Cerebellar nuclear complex (tissue), 1 donor: ENCODE data around the gene CSPG4.
A peak's percentile ranks its signal among the peaks of the same experiment; 100 is the strongest.
"Not testable (repeated sequence)": the region's sequence is repeated elsewhere in the genome, so short reads cannot be mapped to it uniquely, and the experiment has no call there.

Experiments
- DNase-seq, 2 experiments: peaks; one replicate each; lab custom pipeline; 2025; lab: John Stamatoyannopoulos, UW

The CSPG4 gene

DNA sequence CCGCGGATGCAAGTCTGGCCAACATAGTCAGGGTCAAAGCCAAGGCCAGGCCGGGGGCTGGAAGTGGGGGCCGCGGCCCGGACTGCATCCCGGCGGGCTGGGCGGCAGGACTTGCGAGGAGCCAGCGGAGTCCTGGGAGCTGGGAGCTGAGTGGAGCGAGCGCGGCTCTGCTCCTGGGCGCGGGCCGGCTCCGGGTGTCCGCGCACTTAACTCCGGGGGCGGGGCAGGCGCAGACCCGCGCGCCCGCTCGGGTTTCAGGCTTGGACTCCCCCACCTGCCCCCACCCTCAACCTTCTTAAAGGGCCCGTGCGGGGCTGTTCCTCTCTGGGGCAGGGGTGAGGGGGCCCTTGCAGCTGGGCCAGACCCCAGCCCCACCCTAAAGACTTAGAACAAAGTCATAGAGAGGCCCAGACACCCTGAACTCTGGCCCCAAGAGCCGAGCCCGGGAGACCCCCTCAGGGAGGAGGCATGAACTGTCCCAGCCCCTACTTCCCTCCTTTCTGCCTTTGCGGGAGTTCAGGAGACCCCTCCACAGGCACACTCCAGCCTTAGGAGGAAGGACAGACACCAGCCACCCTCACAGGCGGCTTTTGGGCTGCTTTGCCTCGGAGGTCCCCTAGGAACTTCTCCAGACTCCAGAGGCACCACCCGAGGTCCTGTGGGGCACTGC lies at the start of gene CSPG4:
CSPG4 (minus strand) TSS at position 181 of the 670 bp plus-strand sequence; CDS start at position 88, 93 bp downstream.
- DNase-seq: no peak

GRCh38 chr15:75762357-75762718 lies 49.7 kb upstream of the CSPG4 start:
- not testable (repeated sequence) for DNase-seq

GRCh38 chr15:75761446-75762356 lies 49.1 kb upstream of the CSPG4 start:
- DNase-seq: no peak

DNA sequence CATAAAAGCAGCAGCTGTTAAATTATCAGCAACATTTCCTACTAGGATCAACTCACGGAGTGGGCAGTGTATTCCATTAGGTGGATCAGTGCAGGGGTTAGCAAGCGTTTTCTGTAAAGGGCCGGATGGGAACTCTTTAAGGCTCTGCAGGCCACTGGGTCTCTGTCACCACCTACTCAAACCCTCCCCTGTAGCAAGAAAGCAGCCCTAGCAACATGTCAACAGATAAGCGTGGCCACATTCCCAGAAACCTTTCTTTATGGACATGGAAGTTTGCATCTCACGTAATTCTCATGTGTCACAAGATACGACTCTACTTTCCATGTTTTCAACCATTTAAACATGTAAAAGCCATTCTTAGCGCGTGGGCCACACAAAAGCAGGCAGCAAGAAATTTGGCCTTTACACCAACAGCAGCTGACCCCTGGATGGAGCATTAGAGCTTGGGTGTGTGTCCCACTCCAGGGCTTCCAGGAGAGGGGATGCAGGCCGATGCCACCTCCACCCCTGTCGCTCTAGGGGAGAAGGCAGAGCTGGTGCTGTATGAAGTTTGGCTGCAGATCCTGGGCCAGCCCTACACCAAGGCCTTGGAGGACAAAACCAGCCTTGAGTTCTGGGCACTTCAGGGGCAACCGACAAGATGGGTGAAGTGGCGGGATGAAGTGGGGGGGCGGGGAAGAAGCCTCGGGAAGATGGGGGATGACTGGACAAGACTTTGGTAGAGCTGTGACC lies 48.2 kb upstream of the CSPG4 start:
- no peak for DNase-seq

DNA sequence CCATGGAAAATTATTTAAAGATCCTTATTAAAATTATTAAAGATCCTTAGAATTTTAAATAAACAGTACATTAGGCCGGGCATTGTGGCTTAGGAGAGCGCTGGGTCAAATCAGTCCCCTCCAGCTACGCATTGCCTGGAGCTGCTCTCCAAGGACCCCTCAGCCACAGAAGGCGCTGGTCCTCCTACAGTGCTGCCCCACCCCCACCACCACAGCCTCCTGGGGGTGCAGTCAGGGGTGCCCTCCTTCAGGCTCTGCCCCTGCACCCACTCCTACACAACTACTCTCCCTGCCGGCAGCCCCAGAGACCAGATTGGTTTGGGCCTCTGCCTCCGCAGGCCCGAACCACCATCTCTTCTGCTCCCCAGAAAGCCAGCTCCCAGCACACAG lies 47.5 kb upstream of the CSPG4 start:
- not testable (repeated sequence) for DNase-seq

DNA sequence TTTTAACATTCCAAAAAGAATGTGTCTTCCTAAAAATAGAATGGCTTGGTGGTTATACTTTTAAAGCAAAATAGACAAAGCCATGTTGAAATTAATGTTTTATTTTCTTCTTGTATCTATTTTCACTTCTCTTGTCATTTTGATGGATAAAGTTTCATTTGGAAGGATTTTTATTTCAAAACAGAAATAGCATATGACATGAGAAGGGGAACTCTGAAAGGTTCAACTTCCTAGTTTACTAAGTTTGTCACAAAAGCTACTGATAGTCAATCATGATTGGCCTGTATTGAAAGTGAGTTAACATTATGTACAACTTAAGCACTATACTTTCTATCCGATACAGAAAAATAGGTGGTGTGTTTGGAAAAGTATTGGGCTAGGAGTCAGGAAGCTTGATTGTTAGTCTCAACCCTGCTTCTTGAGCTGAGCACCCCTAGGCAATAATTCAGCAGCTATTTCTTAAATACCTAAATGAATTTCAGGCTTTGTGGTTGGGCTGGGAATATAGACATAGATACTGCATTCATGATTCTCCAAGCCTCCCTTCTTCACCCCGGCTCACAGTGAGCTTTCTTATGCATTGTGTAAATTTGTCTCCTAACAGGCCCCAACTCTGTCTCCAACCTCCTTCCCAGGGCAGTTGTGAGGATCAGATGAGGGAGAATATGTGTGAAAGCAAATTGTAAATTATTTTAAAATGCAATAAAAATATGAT lies 46.9 kb upstream of the CSPG4 start:
- DNase-seq: no peak

GRCh38 chr15:75758071-75758872 lies 45.6 kb upstream of the CSPG4 start:
- DNase-seq: peak in 1 of 2 experiments; percentile 81

DNA sequence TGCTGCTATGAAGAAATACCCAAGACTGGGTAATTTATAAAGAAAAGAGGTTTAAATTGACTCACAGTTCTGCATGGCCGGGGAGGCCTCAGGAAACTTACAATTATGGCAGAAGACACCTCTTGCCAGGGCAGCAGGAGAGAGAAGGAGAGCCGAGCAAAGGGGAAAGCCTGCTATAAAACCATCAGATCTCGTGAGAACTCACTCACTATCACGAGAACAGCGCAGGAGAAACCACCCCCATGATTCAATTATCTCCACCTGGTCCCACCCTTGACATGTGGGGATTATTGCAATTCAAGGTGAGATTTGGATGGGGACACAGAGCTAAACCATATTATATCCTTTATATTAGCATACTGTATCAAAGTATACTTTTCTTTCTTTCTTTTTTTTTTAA lies 42.2 kb upstream of the CSPG4 start:
- not testable (repeated sequence) for DNase-seq

GRCh38 chr15:75753145-75753544 lies 40.5 kb upstream of the CSPG4 start:
- DNase-seq: no peak

DNA sequence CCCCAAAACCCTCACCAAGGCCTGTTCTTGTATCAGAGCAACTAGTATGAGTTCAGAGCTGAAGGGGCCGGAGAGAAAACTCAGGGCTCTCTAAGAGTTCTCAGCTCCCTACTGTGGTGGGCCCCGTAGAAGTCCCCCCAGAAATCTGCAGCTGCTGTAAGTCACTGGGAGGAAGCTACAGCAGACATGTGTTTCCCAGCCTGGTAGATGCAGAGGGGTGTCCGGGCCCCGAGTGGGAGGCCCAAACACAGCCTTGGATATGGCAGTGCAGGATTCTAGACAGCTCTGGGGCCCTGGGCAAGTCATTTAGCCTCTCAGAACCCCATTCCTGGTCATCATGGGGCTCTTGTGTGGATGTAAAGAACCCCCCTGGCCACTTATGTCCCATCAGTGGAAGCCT lies 39.2 kb upstream of the CSPG4 start:
- DNase-seq: no peak

DNA sequence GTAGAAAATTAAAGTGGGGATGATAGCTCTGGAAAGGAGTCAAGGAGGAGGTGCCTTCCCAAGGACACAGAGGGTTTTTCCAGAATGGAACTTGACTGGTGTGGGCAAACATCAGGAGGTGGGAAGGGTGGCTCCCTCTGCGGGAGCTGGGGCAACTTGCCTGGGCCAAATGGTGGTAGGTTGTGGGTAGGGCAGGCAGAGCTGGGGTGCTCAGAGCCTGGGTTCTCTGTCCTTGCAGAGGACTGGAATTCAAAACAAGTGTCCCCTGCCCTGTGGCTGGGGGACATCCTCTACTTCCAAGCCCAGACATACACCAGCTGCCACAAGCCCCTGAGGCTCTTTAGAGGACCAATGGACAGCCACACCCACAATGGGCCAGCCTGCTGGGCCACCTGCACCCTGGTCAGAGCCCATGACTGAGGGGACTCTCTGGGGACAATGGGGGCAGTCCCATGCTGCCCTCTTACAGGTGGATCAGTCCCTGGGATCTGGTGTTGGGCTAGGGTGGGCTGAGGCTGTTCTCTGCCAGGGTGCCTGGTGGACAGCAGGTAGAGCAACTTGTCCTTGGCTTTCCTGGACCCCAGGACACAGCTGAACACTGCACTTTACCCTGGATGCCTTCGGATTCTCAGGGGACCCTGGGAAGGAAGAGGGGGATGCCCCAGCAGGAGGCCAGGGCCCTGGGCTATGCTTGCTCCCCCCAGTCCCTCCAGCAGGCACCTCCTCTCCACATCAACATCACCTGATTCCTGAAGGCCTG lies 38.6 kb upstream of the CSPG4 start:
- DNase-seq: no peak

GRCh38 chr15:75750261-75751050 lies 37.8 kb upstream of the CSPG4 start:
- no peak for DNase-seq

- DNase-seq: no peak
These were observed 37.2 kb upstream of the CSPG4 start for GRCh38 chr15:75749820-75750219.

GRCh38 chr15:75748882-75749281 lies 36.2 kb upstream of the CSPG4 start:
- DNase-seq: not testable (repeated sequence)

GRCh38 chr15:75747121-75747520 lies 34.5 kb upstream of the CSPG4 start:
- not testable (repeated sequence) for DNase-seq

GRCh38 chr15:75745305-75745704 lies 32.7 kb upstream of the CSPG4 start:
- no peak for DNase-seq

- not testable (repeated sequence) for DNase-seq
These were observed 29.7 kb upstream of the CSPG4 start for GRCh38 chr15:75742346-75742745.

- no peak for DNase-seq
These were observed 27.1 kb upstream of the CSPG4 start for GRCh38 chr15:75739791-75740190.

- peak; percentile 78 to 85 for DNase-seq
These were observed 26.1 kb upstream of the CSPG4 start for GRCh38 chr15:75738647-75739325.
